ENCODE measurements around the gene LENG1.

DNA sequence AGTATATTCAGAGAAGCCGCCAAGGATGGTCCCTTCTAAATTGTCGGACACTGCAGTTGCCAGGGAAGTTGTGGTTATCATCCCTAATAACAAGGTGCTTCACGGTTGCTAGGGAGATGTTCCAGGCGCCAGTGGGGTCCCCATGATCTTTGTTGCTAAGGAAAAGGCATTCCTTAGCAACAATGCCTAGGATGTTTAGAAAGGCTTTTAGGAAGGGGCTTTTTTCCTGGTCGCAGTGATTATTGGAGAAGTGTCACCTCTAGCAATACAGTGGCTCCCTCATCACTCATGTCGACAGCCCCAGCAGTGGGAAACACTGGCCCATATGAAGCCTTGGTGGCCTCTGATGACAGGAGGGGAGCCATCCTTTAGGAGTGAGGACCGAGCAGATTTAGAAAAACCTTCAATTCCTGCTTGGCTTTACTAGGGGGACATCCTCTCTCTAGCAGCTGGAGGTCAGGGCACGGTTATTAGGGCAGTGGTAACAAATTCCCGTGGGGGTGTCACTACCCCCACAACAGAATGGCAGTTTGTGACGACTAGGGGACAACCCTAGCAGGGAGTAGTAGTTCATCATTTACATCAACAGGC, 19.8 kb upstream of the LENG1 start:
- TF ChIP-seq CTCF (IDR thresholded peaks at IDR 0.05 in 8 of 11, conservative IDR thresholded peaks at IDR 0.05 in 3 of 11) (no peak), POLR2A (IDR thresholded peaks at IDR 0.05) (no peak), POLR2AphosphoS5 (IDR thresholded peaks at IDR 0.05) (no peak)

All from spleen (tissue), 7 donors.